Measurements from ENCODE around the gene SSX4. TPM values are rescaled to one million over a fixed set of nuclear protein-coding genes. Genes with fewer than 3 reads are reported as not detected.

Gene SSX4
- total and polyA plus RNA-seq, 2 donors (not counting 1 experiment from before 2014, with no cell fraction given) = not detected

Small RNAs within 50 kb of the gene (small RNA-seq; reads per million reads assigned to genes)
- gene AL606490.4 (ENCODE audit: insufficient read length, low read depth, low replicate concordance) (not detected), gene AL606490.7 (ENCODE audit: insufficient read length, low read depth, low replicate concordance) (not detected), gene AL606490.9 (ENCODE audit: insufficient read length, low read depth, low replicate concordance) (not detected)

Other genes with a start within 250 kb of the SSX4 start
- gene SSX5, start 186.7 kb upstream of the SSX4 start, total RNA-seq = not detected in 2 replicates
- not detected in 2 replicates for gene SSX5, start 186.7 kb upstream of the SSX4 start, polyA plus RNA-seq
- gene SSX1, start 128.1 kb upstream of the SSX4 start, total RNA-seq = not detected in 2 replicates
- gene SSX1, start 128.1 kb upstream of the SSX4 start, polyA plus RNA-seq = not detected in 2 replicates
- gene SSX3, start 26.8 kb upstream of the SSX4 start, total RNA-seq = not detected in 2 replicates
- gene SSX3, start 26.8 kb upstream of the SSX4 start, polyA plus RNA-seq = not detected in 2 replicates
- gene SSX4B, start 28.4 kb downstream of the SSX4 start, total RNA-seq = not detected in 2 replicates
- gene SSX4B, start 28.4 kb downstream of the SSX4 start, polyA plus RNA-seq = not detected in 2 replicates
- 14.8 and 15.1 TPM in 2 replicates for gene SLC38A5, start 86.7 kb downstream of the SSX4 start, total RNA-seq
- gene SLC38A5, start 86.7 kb downstream of the SSX4 start, polyA plus RNA-seq = 21.6 and 23.2 TPM in 2 replicates
- 36.6 and 37.7 TPM in 2 replicates for gene FTSJ1, start 92.7 kb downstream of the SSX4 start, total RNA-seq
- 55.8 and 64.4 TPM in 2 replicates for gene FTSJ1, start 92.7 kb downstream of the SSX4 start, polyA plus RNA-seq
- 12.8 and 13.0 TPM in 2 replicates for gene PORCN, start 125.5 kb downstream of the SSX4 start, total RNA-seq
- gene PORCN, start 125.5 kb downstream of the SSX4 start, polyA plus RNA-seq = 18.5 and 19.6 TPM in 2 replicates
- 27.9 and 33.4 TPM in 2 replicates for gene EBP, start 138.3 kb downstream of the SSX4 start, total RNA-seq
- gene EBP, start 138.3 kb downstream of the SSX4 start, polyA plus RNA-seq = 60.8 and 68.9 TPM in 2 replicates
- gene TBC1D25, start 156.2 kb downstream of the SSX4 start, total RNA-seq = 24.6 and 25.2 TPM in 2 replicates
- gene TBC1D25, start 156.2 kb downstream of the SSX4 start, polyA plus RNA-seq = 31.5 and 51.6 TPM in 2 replicates
- gene RBM3, start 190.9 kb downstream of the SSX4 start, total RNA-seq = 190 and 200 TPM in 2 replicates
- 291 and 682 TPM in 2 replicates for gene RBM3, start 190.9 kb downstream of the SSX4 start, polyA plus RNA-seq
- 85.1 and 94.6 TPM in 2 replicates for gene WDR13, start 214.0 kb downstream of the SSX4 start, total RNA-seq
- gene WDR13, start 214.0 kb downstream of the SSX4 start, polyA plus RNA-seq = 257 and 273 TPM in 2 replicates

Measured in B cell (primary cell).